NCI-H1694 (cell line): ENCODE data around the gene RFX6.
"Not testable (repeated sequence)": the region's sequence is repeated elsewhere in the genome, so short reads cannot be mapped to it uniquely, and the experiment has no call there.

ENCODE experiments used
- DNase-seq: peaks from one replicate; lab custom pipeline; 2025; lab: John Stamatoyannopoulos, UW

RFX6 gene

GRCh38 chr6:116876635-116877611 is at the start of gene RFX6:
Gene RFX6, plus strand, starts transcription at chr6:116877242. Its CDS starts 34 bp downstream, at chr6:116877276.
- DNase-seq = no peak

- no peak for DNase-seq
These were observed 49.3 kb upstream of the RFX6 start for GRCh38 chr6:116827561-116828240.

GRCh38 chr6:116828983-116829382 is 48.1 kb upstream of the RFX6 start, which contains the start of gene GPRC6A:
Gene GPRC6A, minus strand, starts transcription at chr6:116829083. Its CDS starts 70 bp downstream, at chr6:116829013.
- DNase-seq = no peak

GRCh38 chr6:116834526-116834925 is 42.5 kb upstream of the RFX6 start:
- DNase-seq = not testable (repeated sequence)

- DNase-seq = no peak
These were observed 40.3 kb upstream of the RFX6 start for GRCh38 chr6:116836606-116837342.

GRCh38 chr6:116840091-116840490 is 37.0 kb upstream of the RFX6 start:
- DNase-seq = no peak

GRCh38 chr6:116842459-116842858 is 34.6 kb upstream of the RFX6 start:
- DNase-seq = no peak

- DNase-seq = peak; percentile 49
These were observed 29.8 kb upstream of the RFX6 start for GRCh38 chr6:116847227-116847626.

GRCh38 chr6:116858060-116858459 is 19.0 kb upstream of the RFX6 start:
- no peak for DNase-seq

GRCh38 chr6:116859264-116859663 is 17.8 kb upstream of the RFX6 start:
- no peak for DNase-seq

- no peak for DNase-seq
These were observed 10.7 kb upstream of the RFX6 start for GRCh38 chr6:116866281-116866871.

- DNase-seq = no peak
These were observed 4.3 kb upstream of the RFX6 start for GRCh38 chr6:116872771-116873170.

GRCh38 chr6:116876107-116876506 is 935 bp upstream of the RFX6 start:
- DNase-seq = no peak

GRCh38 chr6:116877743-116878142 is 701 bp downstream of the RFX6 start:
- no peak for DNase-seq

GRCh38 chr6:116881236-116881635 is 4.2 kb downstream of the RFX6 start:
- DNase-seq = no peak

- no peak for DNase-seq
These were observed 6.0 kb downstream of the RFX6 start for GRCh38 chr6:116883005-116883404.

GRCh38 chr6:116884530-116884929 is 7.5 kb downstream of the RFX6 start:
- no peak for DNase-seq

- DNase-seq = no peak
These were observed 10.1 kb downstream of the RFX6 start for GRCh38 chr6:116887168-116887567.

GRCh38 chr6:116887894-116888293 is 10.9 kb downstream of the RFX6 start:
- DNase-seq = no peak

GRCh38 chr6:116888732-116889360 is 11.8 kb downstream of the RFX6 start:
- no peak for DNase-seq

- no peak for DNase-seq
These were observed 17.6 kb downstream of the RFX6 start for GRCh38 chr6:116894669-116895068.
